ENCODE results near the gene FREM1. TPM values are rescaled to one million over a fixed set of nuclear protein-coding genes. Genes with fewer than 3 reads are reported as not detected.

Gene FREM1
- total RNA-seq, 2 experiments from 2014 or later: not detected

GRCh38 chr9:14829204-14829603 lies 81.0 kb downstream of the FREM1 start:
- H3K4me3 Mint-ChIP-seq: no peak overlapping the region
- intact Hi-C loops (cut with micrococcal nuclease): no loop called here
- H3K27ac Mint-ChIP-seq: no peak overlapping the region
- peaks cover 6% of the 10 kb centered on the region for H3K27me3 Mint-ChIP-seq
- DNase-seq (no peak), ATAC-seq (no peak)
- no peaks in the 10 kb centered on the region for H3K36me3 Mint-ChIP-seq (ENCODE audit: low read depth)
- no peaks in the 10 kb centered on the region for H3K4me1 Mint-ChIP-seq (ENCODE audit: low read depth)
- ChIA-PET POLR2A (no interaction called here), CTCF (interaction anchor here (1.6 kb wide), 1 partner anchor 61 kb away, joined by 3 read pairs; no protein-coding TSS in a partner anchor)
- no peak for TF ChIP-seq CTCF (IDR thresholded peaks at IDR 0.05)
- H3K9me3 Mint-ChIP-seq: no peaks in the 10 kb centered on the region

GRCh38 chr9:14827805-14828204 lies 82.4 kb downstream of the FREM1 start:
- Mint-ChIP-seq H3K9me3 (no peaks in the 10 kb centered on the region), H3K27ac (no peak overlapping the region), H3K4me3 (no peak overlapping the region), H3K27me3 (peaks cover 6% of the 10 kb centered on the region), H3K4me1 (ENCODE audit: low read depth) (no peaks in the 10 kb centered on the region), H3K36me3 (ENCODE audit: low read depth) (no peaks in the 10 kb centered on the region)
- CTCF ChIA-PET: no interaction called here
- DNase-seq (no peak), ATAC-seq (no peak)
- POLR2A ChIA-PET: no interaction called here
- no peak for TF ChIP-seq CTCF (IDR thresholded peaks at IDR 0.05)
- intact Hi-C loops (cut with micrococcal nuclease): no loop called here

GRCh38 chr9:14824481-14824880 lies 85.7 kb downstream of the FREM1 start:
- ChIA-PET CTCF (interaction anchor here (0.8 kb wide), 1 partner anchor 10 kb away, joined by 3 read pairs; no protein-coding TSS in a partner anchor), POLR2A (no interaction called here)
- intact Hi-C loops (cut with micrococcal nuclease): no loop called here
- TF ChIP-seq CTCF (IDR thresholded peaks at IDR 0.05): no peak
- H3K36me3 Mint-ChIP-seq (ENCODE audit: low read depth): no peaks in the 10 kb centered on the region
- DNase-seq (no peak), ATAC-seq (no peak)
- H3K4me3 Mint-ChIP-seq: no peak overlapping the region
- H3K4me1 Mint-ChIP-seq (ENCODE audit: low read depth): no peaks in the 10 kb centered on the region
- H3K27me3 Mint-ChIP-seq: peaks cover 6% of the 10 kb centered on the region
- no peaks in the 10 kb centered on the region for H3K9me3 Mint-ChIP-seq
- H3K27ac Mint-ChIP-seq: no peak overlapping the region

- POLR2A ChIA-PET: no interaction called here
- no peaks in the 10 kb centered on the region for H3K4me1 Mint-ChIP-seq (ENCODE audit: low read depth)
- no peak overlapping the region for H3K27ac Mint-ChIP-seq
- TF ChIP-seq CTCF (IDR thresholded peaks at IDR 0.05): no peak
- no peak for ATAC-seq
- peaks cover 6% of the 10 kb centered on the region for H3K27me3 Mint-ChIP-seq
- CTCF ChIA-PET: no interaction called here
- DNase-seq: no peak
- H3K9me3 Mint-ChIP-seq: no peaks in the 10 kb centered on the region
- no peaks in the 10 kb centered on the region for H3K36me3 Mint-ChIP-seq (ENCODE audit: low read depth)
- intact Hi-C loops (cut with micrococcal nuclease): no loop called here
- no peak overlapping the region for H3K4me3 Mint-ChIP-seq
These were observed 86.4 kb downstream of the FREM1 start for GRCh38 chr9:14823800-14824199.

GRCh38 chr9:14822666-14823065 lies 87.6 kb downstream of the FREM1 start:
- ATAC-seq: no peak
- Mint-ChIP-seq H3K27me3 (peaks cover 9% of the 10 kb centered on the region), H3K27ac (no peak overlapping the region), H3K9me3 (no peaks in the 10 kb centered on the region), H3K36me3 (ENCODE audit: low read depth) (no peaks in the 10 kb centered on the region), H3K4me1 (ENCODE audit: low read depth) (no peaks in the 10 kb centered on the region), H3K4me3 (no peak overlapping the region)
- CTCF ChIA-PET: no interaction called here
- no peak for TF ChIP-seq CTCF (IDR thresholded peaks at IDR 0.05)
- DNase-seq: no peak
- POLR2A ChIA-PET: no interaction called here
- intact Hi-C loops (cut with micrococcal nuclease): no loop called here

Data from activated CD8-positive, alpha-beta T cell treated with anti-CD3 and anti-CD28 coated beads for 36 hours (primary cell).